Colonic mucosa (tissue), 4 donors: ENCODE data around the gene C2CD4D. TPM values are rescaled to one million over a fixed set of nuclear protein-coding genes. Genes with fewer than 3 reads are reported as not detected.

Source experiments
- DNase-seq: peaks from one replicate; pipeline ENCODE4 v3.0.0-alpha.2; 2020
- H3K27ac ChIP-seq: fragments of 200-600 bp; one replicate; pipeline ENCODE4 v1.8.0; 2021
- H3K27me3 ChIP-seq: fragments of 200-600 bp; one replicate; pipeline ENCODE4 v1.8.0; 2021
- H3K36me3 ChIP-seq: fragments of 200-600 bp; one replicate; pipeline ENCODE4 v1.8.0; 2021
- H3K4me1 ChIP-seq: fragments of 200-600 bp; one replicate; pipeline ENCODE4 v1.8.0; 2021; ENCODE audit warnings: mild to moderate bottlenecking
- H3K4me3 ChIP-seq: fragments of 200-600 bp; one replicate; pipeline ENCODE4 v1.8.0; 2021
- H3K9ac ChIP-seq, 2 donors: one replicate each; pipeline ENCODE4 v1.7.0; 2013; ENCODE audit warnings: control low read depth in 2 of 2, low read depth in 2 of 2, low read length in 2 of 2
- H3K9me3 ChIP-seq: fragments of 200-600 bp; one replicate; pipeline ENCODE4 v1.8.0; 2021
- intact Hi-C: fragments of 100-400 bp; cut with DNase I; formaldehyde crosslinking; loops from one replicate; pipeline ENCODE4 v1.14.1; 2022
- total RNA-seq, 2 donors: library from RNA; stranded (reverse); fragmentation: NEBNext Ultra II Directional in 1 of 2; extraction: Animal tissue kit (Norgen Biotek cat#: 25700) in 1 of 2; gene quantifications; one replicate each; pipeline ENCODE4 v1.2.1, GENCODE V29; 2021
- TF ChIP-seq, protein P1 (sequence below): fragments of 200-600 bp; IDR thresholded peaks from one replicate; pipeline ENCODE4 v1.8.0; 2022; ENCODE audit warnings: antibody characterized with exemption, mild to moderate bottlenecking
- donor health status: healthy.
- donor health status: DM: no; HTN: no; CAD: no.
- donor health status: DM: no; HTN: no; CAD: no.

C2CD4D gene
- total RNA-seq, 2 donors from 2014 or later, result 0.85 to 1.6 TPM

DNA sequence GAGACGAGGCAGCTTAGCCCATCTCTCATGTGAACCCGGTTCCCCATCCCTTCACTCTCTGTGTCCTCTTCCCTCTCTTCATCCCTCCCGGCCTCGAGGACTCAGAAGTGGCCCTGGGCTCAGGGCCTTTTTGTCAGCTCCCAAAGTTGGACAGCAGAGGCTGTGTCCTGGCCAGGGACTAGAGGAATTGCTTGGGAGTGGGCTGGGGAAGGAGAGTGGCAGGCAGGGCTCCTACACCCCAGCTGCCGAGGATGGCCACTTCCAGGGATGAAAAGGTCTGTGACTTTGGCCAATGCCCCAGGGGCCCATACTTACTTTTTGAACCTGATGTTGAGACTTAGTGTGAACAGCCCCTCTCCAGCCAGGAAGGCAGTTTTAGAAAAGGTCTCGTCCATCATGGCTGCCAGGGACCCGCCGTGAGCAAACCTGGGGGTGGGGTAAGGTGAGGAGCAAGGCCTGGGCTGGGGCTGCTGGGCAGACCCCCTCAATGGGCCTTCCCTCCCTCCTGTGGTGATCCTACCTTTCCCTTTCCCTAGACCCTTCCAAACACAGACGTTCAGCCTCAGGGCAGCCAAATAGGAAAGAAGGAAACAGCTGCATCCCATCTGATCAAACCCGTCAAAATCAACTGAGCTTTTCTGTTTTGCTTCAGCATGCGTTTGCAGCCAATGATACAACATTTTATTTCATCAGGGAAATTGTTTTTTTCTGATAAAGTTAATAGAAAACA lies 8.4 kb upstream of the C2CD4D start:
- H3K27ac ChIP-seq, result no peak overlapping the region
- TF ChIP-seq, protein P1, sequence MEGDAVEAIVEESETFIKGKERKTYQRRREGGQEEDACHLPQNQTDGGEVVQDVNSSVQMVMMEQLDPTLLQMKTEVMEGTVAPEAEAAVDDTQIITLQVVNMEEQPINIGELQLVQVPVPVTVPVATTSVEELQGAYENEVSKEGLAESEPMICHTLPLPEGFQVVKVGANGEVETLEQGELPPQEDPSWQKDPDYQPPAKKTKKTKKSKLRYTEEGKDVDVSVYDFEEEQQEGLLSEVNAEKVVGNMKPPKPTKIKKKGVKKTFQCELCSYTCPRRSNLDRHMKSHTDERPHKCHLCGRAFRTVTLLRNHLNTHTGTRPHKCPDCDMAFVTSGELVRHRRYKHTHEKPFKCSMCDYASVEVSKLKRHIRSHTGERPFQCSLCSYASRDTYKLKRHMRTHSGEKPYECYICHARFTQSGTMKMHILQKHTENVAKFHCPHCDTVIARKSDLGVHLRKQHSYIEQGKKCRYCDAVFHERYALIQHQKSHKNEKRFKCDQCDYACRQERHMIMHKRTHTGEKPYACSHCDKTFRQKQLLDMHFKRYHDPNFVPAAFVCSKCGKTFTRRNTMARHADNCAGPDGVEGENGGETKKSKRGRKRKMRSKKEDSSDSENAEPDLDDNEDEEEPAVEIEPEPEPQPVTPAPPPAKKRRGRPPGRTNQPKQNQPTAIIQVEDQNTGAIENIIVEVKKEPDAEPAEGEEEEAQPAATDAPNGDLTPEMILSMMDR, result no peak
- no peak for DNase-seq
- intact Hi-C loops, result no loop called here
- no peaks in the 10 kb centered on the region for H3K4me1 ChIP-seq
- H3K9ac ChIP-seq, result no peak overlapping the region
- no peaks in the 10 kb centered on the region for H3K36me3 ChIP-seq
- no peak overlapping the region for H3K4me3 ChIP-seq
- no peaks in the 10 kb centered on the region for H3K27me3 ChIP-seq
- no peaks in the 10 kb centered on the region for H3K9me3 ChIP-seq

DNA sequence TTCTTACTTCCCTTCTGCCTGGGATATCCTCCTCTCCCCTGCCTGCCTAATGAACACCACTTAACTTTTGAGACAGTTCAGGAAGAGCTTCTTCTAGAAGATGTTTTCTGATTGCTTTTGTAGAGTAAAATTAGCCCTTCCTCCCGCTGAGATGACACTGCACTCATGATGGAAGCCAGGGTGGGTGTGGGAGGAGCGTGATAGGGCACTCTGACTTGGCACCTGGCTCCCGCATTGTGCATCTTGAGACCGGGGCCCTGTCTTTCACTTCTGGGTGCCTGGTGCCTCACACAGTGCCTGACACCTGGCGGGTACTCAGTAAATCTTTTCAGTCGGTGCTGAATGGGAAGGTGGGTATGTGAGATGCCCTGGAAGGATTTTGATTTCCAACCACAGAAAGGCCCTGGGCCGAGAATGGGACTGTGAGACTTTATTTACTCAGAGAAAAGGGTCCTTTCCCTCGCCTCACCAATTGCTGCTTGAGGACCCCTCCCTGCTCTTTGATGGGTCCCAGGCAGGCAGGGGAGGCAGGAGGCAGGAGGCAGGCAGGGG lies 7.1 kb upstream of the C2CD4D start:
- Histone ChIP-seq H3K9ac (no peak overlapping the region), H3K27ac (no peak overlapping the region), H3K4me1 (no peaks in the 10 kb centered on the region), H3K27me3 (no peaks in the 10 kb centered on the region), H3K36me3 (no peaks in the 10 kb centered on the region), H3K4me3 (no peak overlapping the region), H3K9me3 (no peaks in the 10 kb centered on the region)
- DNase-seq, result no peak
- intact Hi-C loops, result no loop called here
- TF ChIP-seq, protein P1, result no peak

GRCh38 chr1:151846062-151846568 lies 6.5 kb upstream of the C2CD4D start:
- Histone ChIP-seq H3K27ac (no peak overlapping the region), H3K4me3 (no peak overlapping the region), H3K36me3 (no peaks in the 10 kb centered on the region), H3K4me1 (no peaks in the 10 kb centered on the region), H3K27me3 (no peaks in the 10 kb centered on the region), H3K9ac (no peak overlapping the region), H3K9me3 (no peaks in the 10 kb centered on the region)
- intact Hi-C loops, result no loop called here
- no peak for DNase-seq
- TF ChIP-seq, protein P1, result no peak

DNA sequence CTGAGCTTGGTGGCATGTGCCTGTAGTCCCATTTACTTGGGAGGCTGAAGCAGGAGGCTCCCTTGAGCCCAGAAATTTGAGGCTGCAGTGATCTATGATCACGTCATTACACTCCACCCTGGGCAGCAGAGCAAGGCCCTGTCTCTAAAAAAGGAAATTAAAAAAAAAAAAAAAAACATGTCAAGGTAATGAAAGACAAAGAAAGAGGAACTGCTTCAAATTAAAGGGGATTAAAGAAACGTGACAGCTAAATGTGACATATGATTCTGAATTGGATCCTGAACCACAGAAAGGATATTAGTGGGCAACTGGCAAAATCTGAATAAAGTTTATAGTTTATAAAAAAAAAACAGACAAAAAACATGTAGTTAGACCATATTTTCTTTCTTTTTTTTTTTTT lies 3.8 kb upstream of the C2CD4D start:
- TF ChIP-seq, protein P1, result no peak
- intact Hi-C loops, result no loop called here
- no peak overlapping the region for H3K4me3 ChIP-seq
- no peak overlapping the region for H3K27ac ChIP-seq
- no peaks in the 10 kb centered on the region for H3K4me1 ChIP-seq
- H3K9ac ChIP-seq, result no peak overlapping the region
- no peaks in the 10 kb centered on the region for H3K36me3 ChIP-seq
- no peak for DNase-seq
- H3K9me3 ChIP-seq, result no peaks in the 10 kb centered on the region
- peaks cover 5% of the 10 kb centered on the region for H3K27me3 ChIP-seq

DNA sequence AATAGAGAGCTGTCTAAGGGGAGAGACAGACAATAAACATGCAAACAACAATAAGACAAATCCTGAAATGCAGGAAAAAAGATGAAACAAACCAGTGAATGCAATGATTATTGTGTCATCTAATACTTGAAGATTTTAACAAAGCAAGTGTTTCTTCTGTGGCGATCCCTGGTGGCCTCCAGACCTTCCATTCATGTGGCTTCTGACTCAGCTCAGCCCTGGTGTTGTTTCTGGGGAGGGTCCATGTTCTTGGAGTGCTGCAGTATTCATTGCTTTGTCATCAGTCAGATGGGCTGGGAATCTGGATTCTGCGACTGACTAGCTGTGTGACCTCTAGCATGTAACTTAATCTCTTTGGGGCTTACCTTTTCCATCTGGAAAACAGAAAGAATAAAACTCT lies 1.5 kb upstream of the C2CD4D start:
- intact Hi-C loops, result no loop called here

More for the DNA sequence above, 1.5 kb upstream of the C2CD4D start:
- TF ChIP-seq, protein P1, result no peak
- Histone ChIP-seq H3K27me3 (peaks cover 6% of the 10 kb centered on the region), H3K36me3 (no peaks in the 10 kb centered on the region), H3K27ac (no peak overlapping the region), H3K9me3 (no peaks in the 10 kb centered on the region), H3K4me3 (no peak overlapping the region), H3K4me1 (no peaks in the 10 kb centered on the region), H3K9ac (peak overlapping the region in 1 of 2 donors; percentile 89)
- no peak for DNase-seq
